ENCODE data around the gene RTN4RL2.

DNA sequence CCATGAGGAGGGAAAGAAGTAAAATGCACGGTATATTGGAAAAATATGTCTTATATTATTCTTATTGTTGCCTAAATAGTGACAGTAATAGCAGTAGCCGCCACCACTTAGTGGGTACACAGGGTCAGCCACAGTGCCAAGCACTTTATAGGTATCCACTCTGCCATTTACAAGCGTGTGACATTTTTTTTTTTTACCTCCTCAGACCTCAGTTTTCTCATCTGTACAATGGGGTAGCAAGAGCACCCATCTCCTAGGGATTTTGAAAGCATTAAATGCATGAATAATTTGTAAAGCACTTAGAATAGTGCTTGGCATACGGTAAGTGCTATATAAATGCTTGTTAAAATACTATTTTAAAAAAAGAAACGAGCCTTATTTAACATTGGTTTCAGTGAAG is 8.9 kb downstream of the RTN4RL2 start:
- TF ChIP-seq EP300 (IDR thresholded peaks at IDR 0.05): no peak
- TF ChIP-seq, protein P1, sequence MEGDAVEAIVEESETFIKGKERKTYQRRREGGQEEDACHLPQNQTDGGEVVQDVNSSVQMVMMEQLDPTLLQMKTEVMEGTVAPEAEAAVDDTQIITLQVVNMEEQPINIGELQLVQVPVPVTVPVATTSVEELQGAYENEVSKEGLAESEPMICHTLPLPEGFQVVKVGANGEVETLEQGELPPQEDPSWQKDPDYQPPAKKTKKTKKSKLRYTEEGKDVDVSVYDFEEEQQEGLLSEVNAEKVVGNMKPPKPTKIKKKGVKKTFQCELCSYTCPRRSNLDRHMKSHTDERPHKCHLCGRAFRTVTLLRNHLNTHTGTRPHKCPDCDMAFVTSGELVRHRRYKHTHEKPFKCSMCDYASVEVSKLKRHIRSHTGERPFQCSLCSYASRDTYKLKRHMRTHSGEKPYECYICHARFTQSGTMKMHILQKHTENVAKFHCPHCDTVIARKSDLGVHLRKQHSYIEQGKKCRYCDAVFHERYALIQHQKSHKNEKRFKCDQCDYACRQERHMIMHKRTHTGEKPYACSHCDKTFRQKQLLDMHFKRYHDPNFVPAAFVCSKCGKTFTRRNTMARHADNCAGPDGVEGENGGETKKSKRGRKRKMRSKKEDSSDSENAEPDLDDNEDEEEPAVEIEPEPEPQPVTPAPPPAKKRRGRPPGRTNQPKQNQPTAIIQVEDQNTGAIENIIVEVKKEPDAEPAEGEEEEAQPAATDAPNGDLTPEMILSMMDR (IDR thresholded peaks at IDR 0.05): no peak

Measured in stomach (tissue), 4 donors.